ENCODE data around the gene GSG1L.

GSG1L gene

DNA sequence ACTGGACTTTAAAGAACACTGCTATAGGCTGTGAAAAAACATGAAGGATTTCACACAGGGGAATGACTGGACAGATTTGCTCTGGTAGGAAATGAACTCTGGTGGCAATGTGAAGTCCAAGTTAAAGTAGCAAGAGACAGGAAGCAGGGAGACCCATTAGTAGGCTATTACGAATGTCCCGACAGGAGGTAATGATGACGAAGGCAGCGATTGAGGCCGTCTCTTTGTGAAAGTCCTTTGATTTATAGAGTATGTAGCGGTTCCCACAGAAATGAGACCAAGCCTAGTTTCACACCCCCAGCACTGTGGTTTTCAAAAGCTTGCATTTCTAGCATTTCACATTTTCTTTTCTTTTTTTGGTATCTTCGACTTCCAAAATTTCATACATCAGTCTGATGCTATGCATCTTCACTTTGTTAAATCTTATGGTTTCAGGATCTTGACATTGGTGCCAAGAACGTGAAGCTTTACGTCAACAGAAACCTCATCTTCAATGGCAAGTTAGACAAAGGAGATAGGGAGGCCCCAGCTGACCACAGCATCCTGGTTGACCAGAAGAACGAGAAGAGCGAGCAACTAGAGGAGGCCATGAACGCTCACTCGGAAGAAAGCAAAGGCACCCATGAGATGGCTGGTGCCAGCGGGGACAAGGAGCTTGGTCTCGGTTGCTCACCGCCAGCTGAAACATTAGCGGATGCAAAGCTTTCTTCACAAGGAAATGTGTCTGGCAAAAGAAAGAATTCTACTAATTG, 323.7 kb downstream of the GSG1L start:
- Histone ChIP-seq H3K9ac (no peak overlapping the region), H3K36me3 (ENCODE audit: insufficient read depth) (no peaks in the 10 kb centered on the region), H3K79me2 (ENCODE audit: insufficient read depth, low read depth) (no peaks in the 10 kb centered on the region), H3K4me2 (no peak overlapping the region), H3K27ac (no peak overlapping the region), H4K20me1 (ENCODE audit: insufficient read depth) (no peaks in the 10 kb centered on the region), H2AFZ (ENCODE audit: low read depth) (no peak overlapping the region), H3K27me3 (ENCODE audit: insufficient read depth, low read depth) (no peaks in the 10 kb centered on the region), H3K4me1 (ENCODE audit: low read depth, poor library complexity, severe bottlenecking) (no peaks in the 10 kb centered on the region), H3K4me3 (IDR thresholded peaks at IDR 0.05; ENCODE audit: insufficient read depth, low read depth, low read length) (no peak overlapping the region)
- TF ChIP-seq, protein P1, sequence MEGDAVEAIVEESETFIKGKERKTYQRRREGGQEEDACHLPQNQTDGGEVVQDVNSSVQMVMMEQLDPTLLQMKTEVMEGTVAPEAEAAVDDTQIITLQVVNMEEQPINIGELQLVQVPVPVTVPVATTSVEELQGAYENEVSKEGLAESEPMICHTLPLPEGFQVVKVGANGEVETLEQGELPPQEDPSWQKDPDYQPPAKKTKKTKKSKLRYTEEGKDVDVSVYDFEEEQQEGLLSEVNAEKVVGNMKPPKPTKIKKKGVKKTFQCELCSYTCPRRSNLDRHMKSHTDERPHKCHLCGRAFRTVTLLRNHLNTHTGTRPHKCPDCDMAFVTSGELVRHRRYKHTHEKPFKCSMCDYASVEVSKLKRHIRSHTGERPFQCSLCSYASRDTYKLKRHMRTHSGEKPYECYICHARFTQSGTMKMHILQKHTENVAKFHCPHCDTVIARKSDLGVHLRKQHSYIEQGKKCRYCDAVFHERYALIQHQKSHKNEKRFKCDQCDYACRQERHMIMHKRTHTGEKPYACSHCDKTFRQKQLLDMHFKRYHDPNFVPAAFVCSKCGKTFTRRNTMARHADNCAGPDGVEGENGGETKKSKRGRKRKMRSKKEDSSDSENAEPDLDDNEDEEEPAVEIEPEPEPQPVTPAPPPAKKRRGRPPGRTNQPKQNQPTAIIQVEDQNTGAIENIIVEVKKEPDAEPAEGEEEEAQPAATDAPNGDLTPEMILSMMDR (conservative IDR thresholded peaks at IDR 0.05; ENCODE audit: low read depth, low read length), result no peak

DNA sequence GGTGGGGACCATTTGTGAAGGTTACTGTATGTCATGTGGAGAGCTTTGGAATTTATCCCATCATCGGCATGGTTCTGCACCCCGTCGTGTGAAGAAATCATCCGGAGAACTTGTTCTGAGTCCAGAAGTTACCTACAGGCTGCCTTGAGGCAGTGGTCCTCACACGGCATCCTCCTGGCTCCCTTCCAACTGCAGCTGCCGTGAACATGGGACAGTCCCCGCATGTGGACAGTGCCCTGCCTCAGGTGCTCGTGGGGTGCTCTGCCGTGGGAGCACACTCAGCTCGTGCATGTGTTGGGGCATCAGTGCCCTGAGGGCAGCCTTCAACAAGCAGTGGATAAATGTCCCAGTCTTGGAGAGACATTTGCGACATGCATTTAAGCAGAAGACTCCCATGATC, 324.9 kb downstream of the GSG1L start:
- H3K27ac ChIP-seq, result no peak overlapping the region
- H3K36me3 ChIP-seq (ENCODE audit: insufficient read depth), result no peaks in the 10 kb centered on the region
- no peaks in the 10 kb centered on the region for H4K20me1 ChIP-seq (ENCODE audit: insufficient read depth)
- TF ChIP-seq, protein P1 (conservative IDR thresholded peaks at IDR 0.05; ENCODE audit: low read depth, low read length), result no peak
- no peaks in the 10 kb centered on the region for H3K79me2 ChIP-seq (ENCODE audit: insufficient read depth, low read depth)
- H3K27me3 ChIP-seq (ENCODE audit: insufficient read depth, low read depth), result no peaks in the 10 kb centered on the region
- no peak overlapping the region for H3K9ac ChIP-seq
- H3K4me2 ChIP-seq, result no peak overlapping the region
- H3K4me1 ChIP-seq (ENCODE audit: low read depth, poor library complexity, severe bottlenecking), result no peaks in the 10 kb centered on the region
- H3K4me3 ChIP-seq (IDR thresholded peaks at IDR 0.05; ENCODE audit: insufficient read depth, low read depth, low read length), result no peak overlapping the region
- H2AFZ ChIP-seq (ENCODE audit: low read depth), result no peak overlapping the region
